ENCODE data around the gene C5orf63.
A peak's percentile ranks its signal among the peaks of the same experiment; 100 is the strongest.
"Not testable (repeated sequence)": the region's sequence is repeated elsewhere in the genome, so short reads cannot be mapped to it uniquely, and the experiment has no call there.

Gene C5orf63

DNA sequence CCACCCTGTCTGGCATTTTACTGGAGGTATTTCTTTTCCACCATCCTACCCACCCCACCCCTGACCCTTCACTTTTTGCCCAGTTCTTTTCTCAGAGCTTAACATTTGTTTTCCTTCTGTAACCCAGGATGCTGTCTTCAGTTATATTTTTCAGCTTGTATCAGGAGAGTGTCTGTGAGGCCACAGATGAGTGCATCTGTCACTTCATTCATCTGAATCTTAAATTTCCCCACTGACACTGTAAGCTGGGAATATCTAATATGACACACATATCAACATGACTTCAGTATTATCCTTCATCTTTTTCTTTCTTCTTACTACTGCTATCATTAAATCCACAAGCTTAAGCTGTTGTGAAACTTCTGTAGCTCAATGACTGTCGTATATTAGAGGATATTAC is 47.8 kb downstream of the C5orf63 start:
- Histone ChIP-seq H3K79me1 (replicated peaks; ENCODE audit: low read length, poor library complexity, severe bottlenecking) (peaks cover 7% of the 10 kb centered on the region), H4K91ac (ENCODE audit: low read length) (no peak overlapping the region), H2BK120ac (ENCODE audit: low read depth, low read length) (no peak overlapping the region), H3K36me3 (ENCODE audit: control insufficient read depth in 1 of 2, insufficient read depth in 2 of 2, low read depth in 1 of 2, low read length in 2 of 2) (no peaks in the 10 kb centered on the region), H3K4ac (ENCODE audit: low read depth in 1 of 2, low read length in 2 of 2) (no peak overlapping the region), H3K9ac (ENCODE audit: low read length) (peak overlapping the region; percentile 6), H3K4me2 (ENCODE audit: low read length, poor library complexity, severe bottlenecking) (no peak overlapping the region), H3K27ac (ENCODE audit: low read length, poor library complexity, severe bottlenecking) (no peak overlapping the region), H3K4me1 (ENCODE audit: control insufficient read depth, insufficient read depth, low read depth, low read length) (peaks cover 6% of the 10 kb centered on the region), H3K23ac (ENCODE audit: low read length in 2 of 2) (no peak overlapping the region), H4K8ac (ENCODE audit: low read length) (no peak overlapping the region), H2AK5ac (ENCODE audit: low read length, severe bottlenecking) (no peak overlapping the region), H3K18ac (ENCODE audit: low read depth in 1 of 2, low read length in 2 of 2) (no peak overlapping the region), H2BK15ac (ENCODE audit: low read depth, poor library complexity, severe bottlenecking) (no peak overlapping the region), H3K4me3 (ENCODE audit: insufficient read depth in 1 of 2, low read depth in 1 of 2, low read length in 2 of 2) (no peak overlapping the region), H2BK12ac (ENCODE audit: low read length in 2 of 2) (no peak overlapping the region), H2BK5ac (ENCODE audit: low read depth, low read length, poor library complexity, severe bottlenecking) (no peak overlapping the region), H3K9me3 (ENCODE audit: control insufficient read depth, low read length) (no peaks in the 10 kb centered on the region), H3K27me3 (ENCODE audit: control insufficient read depth in 1 of 2, insufficient read depth in 1 of 2, low read length in 2 of 2) (no peaks in the 10 kb centered on the region), H2AFZ (ENCODE audit: low read depth, low read length) (no peak overlapping the region), H3K14ac (ENCODE audit: low read length in 2 of 2) (no peak overlapping the region)
- 82% methylated on average over 1 of the region's 1 CpG for WGBS
- DNase-seq = no peak

- 97% methylated on average over 4 of the region's 4 CpGs for WGBS
These were observed 48.5 kb downstream of the C5orf63 start for GRCh38 chr5:127024821-127025220.

DNA sequence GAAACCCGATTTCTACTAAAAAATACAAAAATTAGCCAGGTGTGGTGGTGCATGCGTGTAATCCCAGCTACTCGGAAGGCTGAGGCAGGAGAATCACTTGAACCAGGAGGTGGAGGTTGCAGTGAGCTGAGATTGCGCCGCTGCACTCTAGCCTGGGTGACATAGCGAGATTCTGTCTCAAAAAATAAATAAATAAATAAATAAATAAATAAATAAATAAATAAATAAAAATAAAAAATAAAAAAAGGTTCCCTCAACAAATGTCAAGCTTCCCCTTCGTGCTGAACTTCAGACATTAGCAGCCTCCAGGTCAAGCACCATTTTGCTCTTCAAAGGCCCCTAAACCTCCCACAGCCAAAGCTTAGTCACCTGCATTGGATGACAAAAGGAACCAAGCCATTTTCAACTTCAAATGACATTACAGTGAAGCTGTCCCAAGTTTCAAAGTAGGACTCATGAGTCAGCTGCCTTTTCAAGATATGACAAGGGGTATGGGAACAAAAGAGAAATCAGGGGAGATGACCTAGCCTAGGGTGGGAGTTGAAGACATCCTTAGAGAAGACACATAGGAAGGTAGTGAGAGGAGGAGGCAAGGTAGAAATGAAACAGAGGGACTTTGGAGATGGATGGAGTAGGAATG is 49.6 kb downstream of the C5orf63 start:
- H3K79me1 ChIP-seq (replicated peaks; ENCODE audit: low read length, poor library complexity, severe bottlenecking); H2AFZ ChIP-seq (ENCODE audit: low read depth, low read length); H3K36me3 ChIP-seq (ENCODE audit: control insufficient read depth in 1 of 2, insufficient read depth in 2 of 2, low read depth in 1 of 2, low read length in 2 of 2); H3K4me3 ChIP-seq (ENCODE audit: insufficient read depth in 1 of 2, low read depth in 1 of 2, low read length in 2 of 2); H3K27ac ChIP-seq (ENCODE audit: low read length, poor library complexity, severe bottlenecking); H3K9me3 ChIP-seq (ENCODE audit: control insufficient read depth, low read length); H2BK15ac ChIP-seq (ENCODE audit: low read depth, poor library complexity, severe bottlenecking); H3K27me3 ChIP-seq (ENCODE audit: control insufficient read depth in 1 of 2, insufficient read depth in 1 of 2, low read length in 2 of 2); H4K8ac ChIP-seq (ENCODE audit: low read length); DNase-seq; H3K14ac ChIP-seq (ENCODE audit: low read length in 2 of 2); H3K18ac ChIP-seq (ENCODE audit: low read depth in 1 of 2, low read length in 2 of 2); H4K91ac ChIP-seq (ENCODE audit: low read length); H2BK5ac ChIP-seq (ENCODE audit: low read depth, low read length, poor library complexity, severe bottlenecking); H3K4ac ChIP-seq (ENCODE audit: low read depth in 1 of 2, low read length in 2 of 2); H2BK120ac ChIP-seq (ENCODE audit: low read depth, low read length); H3K4me2 ChIP-seq (ENCODE audit: low read length, poor library complexity, severe bottlenecking); H2BK12ac ChIP-seq (ENCODE audit: low read length in 2 of 2); H3K4me1 ChIP-seq (ENCODE audit: control insufficient read depth, insufficient read depth, low read depth, low read length); H2AK5ac ChIP-seq (ENCODE audit: low read length, severe bottlenecking); H3K9ac ChIP-seq (ENCODE audit: low read length); H3K23ac ChIP-seq (ENCODE audit: low read length in 2 of 2): not testable (repeated sequence)
- WGBS = 76% methylated on average over 3 of the region's 7 CpGs

More at GRCh38 chr5:127024821-127025220, 48.5 kb downstream of the C5orf63 start:
- Histone ChIP-seq H2AK5ac (ENCODE audit: low read length, severe bottlenecking) (no peak overlapping the region), H2BK5ac (ENCODE audit: low read depth, low read length, poor library complexity, severe bottlenecking) (no peak overlapping the region), H2BK120ac (ENCODE audit: low read depth, low read length) (no peak overlapping the region), H3K4me2 (ENCODE audit: low read length, poor library complexity, severe bottlenecking) (no peak overlapping the region), H3K27me3 (ENCODE audit: control insufficient read depth in 1 of 2, insufficient read depth in 1 of 2, low read length in 2 of 2) (no peaks in the 10 kb centered on the region), H3K18ac (ENCODE audit: low read depth in 1 of 2, low read length in 2 of 2) (no peak overlapping the region), H3K27ac (ENCODE audit: low read length, poor library complexity, severe bottlenecking) (no peak overlapping the region), H4K8ac (ENCODE audit: low read length) (no peak overlapping the region), H2AFZ (ENCODE audit: low read depth, low read length) (no peak overlapping the region), H3K79me1 (replicated peaks; ENCODE audit: low read length, poor library complexity, severe bottlenecking) (peaks cover 6% of the 10 kb centered on the region), H3K9me3 (ENCODE audit: control insufficient read depth, low read length) (no peaks in the 10 kb centered on the region), H3K4me3 (ENCODE audit: insufficient read depth in 1 of 2, low read depth in 1 of 2, low read length in 2 of 2) (no peak overlapping the region), H2BK12ac (ENCODE audit: low read length in 2 of 2) (no peak overlapping the region), H3K4ac (ENCODE audit: low read depth in 1 of 2, low read length in 2 of 2) (no peak overlapping the region), H2BK15ac (ENCODE audit: low read depth, poor library complexity, severe bottlenecking) (no peak overlapping the region), H3K9ac (ENCODE audit: low read length) (no peak overlapping the region), H3K14ac (ENCODE audit: low read length in 2 of 2) (no peak overlapping the region), H3K23ac (ENCODE audit: low read length in 2 of 2) (no peak overlapping the region), H3K36me3 (ENCODE audit: control insufficient read depth in 1 of 2, insufficient read depth in 2 of 2, low read depth in 1 of 2, low read length in 2 of 2) (no peaks in the 10 kb centered on the region), H4K91ac (ENCODE audit: low read length) (no peak overlapping the region), H3K4me1 (ENCODE audit: control insufficient read depth, insufficient read depth, low read depth, low read length) (peaks cover 5% of the 10 kb centered on the region)
- DNase-seq = no peak

GRCh38 chr5:127022846-127023245 is 50.5 kb downstream of the C5orf63 start:
- Histone ChIP-seq H3K9me3 (ENCODE audit: control insufficient read depth, low read length) (no peaks in the 10 kb centered on the region), H4K8ac (ENCODE audit: low read length) (no peak overlapping the region), H3K79me1 (replicated peaks; ENCODE audit: low read length, poor library complexity, severe bottlenecking) (peaks cover 11% of the 10 kb centered on the region), H3K27ac (ENCODE audit: low read length, poor library complexity, severe bottlenecking) (no peak overlapping the region), H3K9ac (ENCODE audit: low read length) (no peak overlapping the region), H2BK120ac (ENCODE audit: low read depth, low read length) (no peak overlapping the region), H2BK15ac (ENCODE audit: low read depth, poor library complexity, severe bottlenecking) (no peak overlapping the region), H3K4me2 (ENCODE audit: low read length, poor library complexity, severe bottlenecking) (no peak overlapping the region), H2AK5ac (ENCODE audit: low read length, severe bottlenecking) (no peak overlapping the region), H3K14ac (ENCODE audit: low read length in 2 of 2) (no peak overlapping the region), H3K18ac (ENCODE audit: low read depth in 1 of 2, low read length in 2 of 2) (no peak overlapping the region), H3K4me3 (ENCODE audit: insufficient read depth in 1 of 2, low read depth in 1 of 2, low read length in 2 of 2) (no peak overlapping the region), H3K23ac (ENCODE audit: low read length in 2 of 2) (no peak overlapping the region), H3K36me3 (ENCODE audit: control insufficient read depth in 1 of 2, insufficient read depth in 2 of 2, low read depth in 1 of 2, low read length in 2 of 2) (no peaks in the 10 kb centered on the region), H3K4ac (ENCODE audit: low read depth in 1 of 2, low read length in 2 of 2) (no peak overlapping the region), H2BK5ac (ENCODE audit: low read depth, low read length, poor library complexity, severe bottlenecking) (no peak overlapping the region), H2BK12ac (ENCODE audit: low read length in 2 of 2) (no peak overlapping the region), H3K27me3 (ENCODE audit: control insufficient read depth in 1 of 2, insufficient read depth in 1 of 2, low read length in 2 of 2) (no peaks in the 10 kb centered on the region), H2AFZ (ENCODE audit: low read depth, low read length) (no peak overlapping the region), H4K91ac (ENCODE audit: low read length) (no peak overlapping the region), H3K4me1 (ENCODE audit: control insufficient read depth, insufficient read depth, low read depth, low read length) (peaks cover 1% of the 10 kb centered on the region)
- 100% methylated on average over 3 of the region's 3 CpGs for WGBS
- no peak for DNase-seq
